Natural killer cell (primary cell): ENCODE measurements around the gene METRN. TPM values are rescaled to one million over a fixed set of nuclear protein-coding genes. Genes with fewer than 3 reads are reported as not detected.

Experiments
- ATAC-seq, 3 donors: fragments of 150-1000 bp in 2 of 3; fragments of 200-7000 bp in 1 of 3; cut with Tn5 transposase; 1 replicate in 1 of 3; 2 replicates in 2 of 3; pipeline ENCODE4 v1.10.0; 2021; ENCODE audit warnings: mild to moderate bottlenecking in 2 of 3, moderate library complexity in 2 of 3
- DNase-seq, 2 donors: peaks; one replicate each; pipeline versions ENCODE4 v3.0.0 to v3.0.0-alpha.2; 2013 to 2021; ENCODE audit warnings: mixed read lengths in 1 of 2
- H3K27ac ChIP-seq: one replicate; pipeline ENCODE4 v1.5.1; 2013; ENCODE audit warnings: mild to moderate bottlenecking, low read length
- H3K27me3 ChIP-seq: one replicate; pipeline ENCODE4 v1.6.1; 2013; ENCODE audit warnings: low read length; ENCODE audit not compliant: control insufficient read depth, insufficient read depth
- H3K36me3 ChIP-seq: one replicate; pipeline ENCODE4 v1.6.1; 2013; ENCODE audit warnings: low read length; ENCODE audit not compliant: control insufficient read depth, insufficient read depth
- H3K4me1 ChIP-seq: one replicate; pipeline ENCODE4 v1.6.1; 2013; ENCODE audit warnings: low read length; ENCODE audit not compliant: control insufficient read depth, insufficient read depth
- H3K4me3 ChIP-seq: one replicate; pipeline ENCODE4 v1.5.1; 2013; ENCODE audit warnings: low read length
- H3K9me3 ChIP-seq: one replicate; pipeline ENCODE4 v1.6.1; 2013; ENCODE audit warnings: low read length; ENCODE audit not compliant: control insufficient read depth, insufficient read depth
- H3K27ac Mint-ChIP-seq, 2 donors: one replicate each; pipeline ENCODE4 v1.8.0; 2022; ENCODE audit warnings: mild to moderate bottlenecking in 2 of 2, mixed read lengths in 2 of 2, moderate library complexity in 1 of 2
- H3K27me3 Mint-ChIP-seq, 2 donors: one replicate each; pipeline ENCODE4 v1.8.0; 2022; ENCODE audit warnings: low read depth in 2 of 2, mixed read lengths in 2 of 2
- H3K36me3 Mint-ChIP-seq: one replicate; pipeline ENCODE4 v1.8.0; 2022; ENCODE audit warnings: mixed read lengths
- H3K4me1 Mint-ChIP-seq, 2 donors: one replicate each; pipeline ENCODE4 v1.8.0; 2022; ENCODE audit warnings: mixed read lengths in 2 of 2
- H3K4me3 Mint-ChIP-seq: one replicate; pipeline ENCODE4 v1.8.0; 2022; ENCODE audit warnings: mild to moderate bottlenecking, moderate library complexity, mixed read lengths
- H3K9me3 Mint-ChIP-seq, 2 donors: one replicate each; pipeline ENCODE4 v1.8.0; 2022; ENCODE audit warnings: mixed read lengths in 2 of 2
- WGBS: methylation state at CpG from one replicate; pipeline ENCODE4 v1.1.7; 2013; ENCODE audit warnings: missing lambda C conversion rate; ENCODE audit not compliant: insufficient coverage; 5-methylcytosine and 5-hydroxymethylcytosine counted together
- intact Hi-C: fragments of 100-400 bp; cut with micrococcal nuclease; formaldehyde crosslinking; loops from one replicate; pipeline ENCODE4 v1.14.2; 2022
- total RNA-seq, 4 donors: library from RNA; stranded (reverse); fragments of 120-200 nt in 1 of 4; gene quantifications; one replicate each; pipeline versions ENCODE4 v1.2.3 to v1.2.4, GENCODE V29; 2013 to 2022
- TF ChIP-seq, protein P1 (sequence below): fragments of 200-600 bp; IDR thresholded peaks from one replicate; pipeline ENCODE4 v1.8.0; 2022; ENCODE audit warnings: antibody characterized with exemption

Gene METRN
- total RNA-seq, 3 donors from 2014 or later (not counting 1 experiment from before 2014, with no cell fraction given), result 11.8 to 16.6 (median 14.3) TPM

DNA sequence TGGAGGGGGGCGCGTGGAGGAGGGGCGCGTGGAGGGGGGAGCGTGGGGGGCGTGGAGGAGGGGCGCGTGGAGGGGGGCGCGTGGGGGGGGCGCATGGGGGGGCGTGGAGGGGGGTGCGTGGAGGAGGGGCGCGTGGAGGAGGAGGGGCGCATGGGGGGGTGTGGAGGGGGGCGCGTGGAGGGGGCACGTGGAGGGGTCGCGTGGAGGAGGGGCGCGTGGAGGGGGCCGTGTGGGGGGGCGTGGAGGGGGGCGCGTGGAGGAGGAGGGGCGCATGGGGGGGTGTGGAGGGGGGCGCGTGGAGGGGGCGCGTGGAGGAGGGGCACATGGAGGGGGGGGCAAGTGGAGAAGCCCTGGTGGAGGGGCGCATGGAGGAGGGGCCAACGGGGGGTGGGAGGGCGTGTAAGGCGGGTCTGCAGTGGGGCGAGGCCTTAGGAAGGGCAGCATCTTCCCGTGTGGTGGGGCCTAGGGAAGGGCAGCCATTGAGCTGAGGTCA lies 52.9 kb downstream of the METRN start:
- H3K4me3 Mint-ChIP-seq, result no peak overlapping the region
- H3K27ac Mint-ChIP-seq, result no peak overlapping the region
- no peaks in the 10 kb centered on the region for H3K27me3 Mint-ChIP-seq
- DNase-seq, result no peak
- WGBS, result 65% methylated on average over 8 of the region's 38 CpGs
- intact Hi-C loops, result no loop called here
- H3K36me3 Mint-ChIP-seq, result no peaks in the 10 kb centered on the region
- Histone ChIP-seq H3K9me3 (no peaks in the 10 kb centered on the region), H3K27me3 (no peaks in the 10 kb centered on the region), H3K4me3 (no peak overlapping the region), H3K36me3 (no peaks in the 10 kb centered on the region), H3K4me1 (no peaks in the 10 kb centered on the region), H3K27ac (no peak overlapping the region)
- ATAC-seq, result no peak
- no peaks in the 10 kb centered on the region for H3K9me3 Mint-ChIP-seq
- H3K4me1 Mint-ChIP-seq, result no peaks in the 10 kb centered on the region
- TF ChIP-seq, protein P1, sequence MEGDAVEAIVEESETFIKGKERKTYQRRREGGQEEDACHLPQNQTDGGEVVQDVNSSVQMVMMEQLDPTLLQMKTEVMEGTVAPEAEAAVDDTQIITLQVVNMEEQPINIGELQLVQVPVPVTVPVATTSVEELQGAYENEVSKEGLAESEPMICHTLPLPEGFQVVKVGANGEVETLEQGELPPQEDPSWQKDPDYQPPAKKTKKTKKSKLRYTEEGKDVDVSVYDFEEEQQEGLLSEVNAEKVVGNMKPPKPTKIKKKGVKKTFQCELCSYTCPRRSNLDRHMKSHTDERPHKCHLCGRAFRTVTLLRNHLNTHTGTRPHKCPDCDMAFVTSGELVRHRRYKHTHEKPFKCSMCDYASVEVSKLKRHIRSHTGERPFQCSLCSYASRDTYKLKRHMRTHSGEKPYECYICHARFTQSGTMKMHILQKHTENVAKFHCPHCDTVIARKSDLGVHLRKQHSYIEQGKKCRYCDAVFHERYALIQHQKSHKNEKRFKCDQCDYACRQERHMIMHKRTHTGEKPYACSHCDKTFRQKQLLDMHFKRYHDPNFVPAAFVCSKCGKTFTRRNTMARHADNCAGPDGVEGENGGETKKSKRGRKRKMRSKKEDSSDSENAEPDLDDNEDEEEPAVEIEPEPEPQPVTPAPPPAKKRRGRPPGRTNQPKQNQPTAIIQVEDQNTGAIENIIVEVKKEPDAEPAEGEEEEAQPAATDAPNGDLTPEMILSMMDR, result no peak

DNA sequence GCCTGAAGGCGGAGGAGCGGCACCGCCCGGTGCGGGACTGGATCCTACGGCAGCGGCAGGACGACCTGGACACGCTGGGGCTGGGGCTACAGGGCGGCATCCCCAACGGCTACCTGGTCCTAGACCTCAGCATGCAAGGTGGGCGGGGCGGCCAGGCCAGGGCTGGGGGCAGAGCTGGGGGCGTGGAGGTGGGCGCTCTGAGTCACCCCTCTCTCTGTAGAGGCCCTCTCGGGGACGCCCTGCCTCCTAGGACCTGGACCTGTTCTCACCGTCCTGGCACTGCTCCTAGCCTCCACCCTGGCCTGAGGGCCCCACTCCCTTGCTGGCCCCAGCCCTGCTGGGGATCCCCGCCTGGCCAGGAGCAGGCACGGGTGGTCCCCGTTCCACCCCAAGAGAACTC lies 53.5 kb downstream of the METRN start:
- no peaks in the 10 kb centered on the region for H3K36me3 Mint-ChIP-seq
- no peak overlapping the region for H3K4me3 Mint-ChIP-seq
- H3K9me3 ChIP-seq, result no peaks in the 10 kb centered on the region
- no peak for DNase-seq
- H3K4me1 Mint-ChIP-seq, result no peaks in the 10 kb centered on the region
- no peaks in the 10 kb centered on the region for H3K36me3 ChIP-seq
- intact Hi-C loops, result no loop called here
- H3K9me3 Mint-ChIP-seq, result no peaks in the 10 kb centered on the region
- no peak overlapping the region for H3K27ac ChIP-seq
- H3K27me3 Mint-ChIP-seq, result no peaks in the 10 kb centered on the region
- ATAC-seq, result no peak
- no peak overlapping the region for H3K4me3 ChIP-seq
- TF ChIP-seq, protein P1, result no peak
- no peaks in the 10 kb centered on the region for H3K27me3 ChIP-seq
- H3K27ac Mint-ChIP-seq, result no peak overlapping the region
- WGBS, result 83% methylated on average over 21 of the region's 21 CpGs
- H3K4me1 ChIP-seq, result no peaks in the 10 kb centered on the region

Other genes starting within 250 kb of the METRN start
- gene CAPN15, start 187.4 kb upstream of the METRN start, total RNA-seq, result 100 to 1,000 TPM; 151 to 275 (median 186) TPM
- gene PRR35, start 154.7 kb upstream of the METRN start, total RNA-seq, result under 1 TPM in 1 of 3 donors, not detected in 2; 0.20 TPM
- under 1 TPM; 0.28 to 0.75 (median 0.35) TPM for gene NHLRC4, start 148.1 kb upstream of the METRN start, total RNA-seq
- gene PIGQ, start 145.2 kb upstream of the METRN start, total RNA-seq, result 10 to 100 TPM; 27.6 to 40.5 (median 37.0) TPM
- gene RAB40C, start 125.1 kb upstream of the METRN start, total RNA-seq, result 10 to 100 TPM; 12.7 to 20.8 (median 20.0) TPM
- gene WFIKKN1, start 84.1 kb upstream of the METRN start, total RNA-seq, result 1 to 10 TPM in 1 of 3 donors, under 1 TPM in 2; 0.60 to 1.7 (median 0.75) TPM
- 10 to 100 TPM; 33.7 to 36.3 (median 36.1) TPM for gene METTL26, start 78.8 kb upstream of the METRN start, total RNA-seq
- 10 to 100 TPM; 11.3 to 17.4 (median 15.7) TPM for gene MCRIP2, start 73.3 kb upstream of the METRN start, total RNA-seq
- 10 to 100 TPM; 16.7 to 22.8 (median 20.2) TPM for gene WDR90, start 65.8 kb upstream of the METRN start, total RNA-seq
- 100 to 1,000 TPM; 205 to 216 (median 211) TPM for gene RHOT2, start 47.0 kb upstream of the METRN start, total RNA-seq
- gene RHBDL1, start 39.4 kb upstream of the METRN start, total RNA-seq, result 1 to 10 TPM; 2.9 to 4.2 (median 4.2) TPM
- gene STUB1, start 34.7 kb upstream of the METRN start, total RNA-seq, result 10 to 100 TPM; 89.5 to 95.4 (median 93.5) TPM
- 10 to 100 TPM; 29.5 to 32.6 (median 31.5) TPM for gene JMJD8, start 30.8 kb upstream of the METRN start, total RNA-seq
- 10 to 100 TPM in 2 of 3 donors, 1 to 10 TPM in 1; 8.8 to 14.1 (median 10.2) TPM for gene WDR24, start 24.7 kb upstream of the METRN start, total RNA-seq
- gene FBXL16, start 9.3 kb upstream of the METRN start, total RNA-seq, result under 1 TPM in 2 of 3 donors, not detected in 1; 0.48 to 0.79 TPM
- 10 to 100 TPM; 33.7 to 39.0 (median 37.7) TPM for gene ANTKMT, start 6.0 kb downstream of the METRN start, total RNA-seq
- 10 to 100 TPM in 1 of 3 donors, 1 to 10 TPM in 2; 6.2 to 10.0 (median 7.7) TPM for gene CCDC78, start 11.3 kb downstream of the METRN start, total RNA-seq
- gene HAGHL, start 12.0 kb downstream of the METRN start, total RNA-seq, result 10 to 100 TPM; 13.5 to 21.5 (median 15.7) TPM
- gene CIAO3, start 25.9 kb downstream of the METRN start, total RNA-seq, result 10 to 100 TPM; 36.9 to 39.8 (median 37.5) TPM
- not detected for gene MSLN, start 45.6 kb downstream of the METRN start, total RNA-seq
- 10 to 100 TPM; 20.8 to 31.7 (median 29.6) TPM for gene RPUSD1, start 73.3 kb downstream of the METRN start, total RNA-seq
- 10 to 100 TPM; 26.7 to 52.4 (median 40.5) TPM for gene CHTF18, start 73.5 kb downstream of the METRN start, total RNA-seq
- not detected for gene GNG13, start 85.6 kb downstream of the METRN start, total RNA-seq